ENCODE data around the gene ETHE1.

ETHE1 gene

GRCh38 chr19:43490759-43491158 lies 36.2 kb downstream of the ETHE1 start:
- no peak for DNase-seq (ENCODE audit: low spot score)

- no peak for DNase-seq (ENCODE audit: low spot score)
Observed at GRCh38 chr19:43489979-43490599, 36.9 kb downstream of the ETHE1 start.

GRCh38 chr19:43489310-43489709 lies 37.7 kb downstream of the ETHE1 start:
- no peak for DNase-seq (ENCODE audit: low spot score)

GRCh38 chr19:43488179-43488578 lies 38.8 kb downstream of the ETHE1 start:
- no peak for DNase-seq (ENCODE audit: low spot score)

GRCh38 chr19:43486412-43486811 lies 40.6 kb downstream of the ETHE1 start:
- DNase-seq (ENCODE audit: low spot score): no peak

GRCh38 chr19:43485951-43486350 lies 41.0 kb downstream of the ETHE1 start:
- DNase-seq (ENCODE audit: low spot score): no peak

GRCh38 chr19:43483281-43483680 lies 43.7 kb downstream of the ETHE1 start:
- DNase-seq (ENCODE audit: low spot score): no peak

- no peak for DNase-seq (ENCODE audit: low spot score)
Observed at GRCh38 chr19:43482193-43482592, 44.8 kb downstream of the ETHE1 start.

GRCh38 chr19:43481701-43482100 lies 45.3 kb downstream of the ETHE1 start:
- DNase-seq (ENCODE audit: low spot score): no peak

- no peak for DNase-seq (ENCODE audit: low spot score)
Observed at GRCh38 chr19:43480574-43480973, 46.4 kb downstream of the ETHE1 start.

- DNase-seq (ENCODE audit: low spot score): no peak
Observed at GRCh38 chr19:43479961-43480561, 46.9 kb downstream of the ETHE1 start.

- DNase-seq (ENCODE audit: low spot score): no peak
Observed at GRCh38 chr19:43479226-43479625, 47.8 kb downstream of the ETHE1 start.

GRCh38 chr19:43478323-43478722 lies 48.7 kb downstream of the ETHE1 start:
- DNase-seq (ENCODE audit: low spot score): no peak

GRCh38 chr19:43476606-43477005 lies 50.4 kb downstream of the ETHE1 start:
- DNase-seq (ENCODE audit: low spot score): no peak

- DNase-seq (ENCODE audit: low spot score): peak; percentile 93
Observed at GRCh38 chr19:43474986-43475705, 51.9 kb downstream of the ETHE1 start.

- DNase-seq (ENCODE audit: low spot score): no peak
Observed at GRCh38 chr19:43474487-43474886, 52.5 kb downstream of the ETHE1 start.

- no peak for DNase-seq (ENCODE audit: low spot score)
Observed at GRCh38 chr19:43471091-43471490, 55.9 kb downstream of the ETHE1 start.

GRCh38 chr19:43470288-43470687 lies 56.7 kb downstream of the ETHE1 start:
- no peak for DNase-seq (ENCODE audit: low spot score)

GRCh38 chr19:43469160-43469480 lies 57.9 kb downstream of the ETHE1 start:
- DNase-seq (ENCODE audit: low spot score): no peak

GRCh38 chr19:43468354-43469159 lies 58.4 kb downstream of the ETHE1 start:
- DNase-seq (ENCODE audit: low spot score): no peak

GRCh38 chr19:43467730-43468129 lies 59.3 kb downstream of the ETHE1 start:
- DNase-seq (ENCODE audit: low spot score): no peak

- no peak for DNase-seq (ENCODE audit: low spot score)
Observed at GRCh38 chr19:43467276-43467675, 59.7 kb downstream of the ETHE1 start.

- no peak for DNase-seq (ENCODE audit: low spot score)
Observed at GRCh38 chr19:43466793-43467192, 60.2 kb downstream of the ETHE1 start.

Measured in Ammon's horn (tissue), 1 donor.